HG02852 (cell line): ENCODE data around the gene RSPO3.
A peak's percentile ranks its signal among the peaks of the same experiment; 100 is the strongest.
"Not testable (repeated sequence)": the region's sequence is repeated elsewhere in the genome, so short reads cannot be mapped to it uniquely, and the experiment has no call there.

ENCODE experiments used
- ATAC-seq: cut with Tn5 transposase; IDR thresholded peaks from one replicate; pipeline ENCODE4 v1.9.1; 2021; ENCODE audit warnings: mild to moderate bottlenecking, moderate library complexity; ENCODE audit not compliant: unreplicated experiment

RSPO3 gene

GRCh38 chr6:127118298-127119101, at the start of gene RSPO3:
Gene RSPO3, plus strand, starts transcription at chr6:127118671. Its CDS starts 522 bp downstream, at chr6:127119193.
- peak; percentile 21 for ATAC-seq

- ATAC-seq, result peak; percentile 66
Observed at GRCh38 chr6:127069659-127070279, 48.7 kb upstream of the RSPO3 start.

GRCh38 chr6:127073222-127073621, 45.2 kb upstream of the RSPO3 start:
- ATAC-seq, result no peak

- ATAC-seq, result no peak
Observed at GRCh38 chr6:127076466-127076865, 42.0 kb upstream of the RSPO3 start.

GRCh38 chr6:127077886-127078285, 40.6 kb upstream of the RSPO3 start:
- no peak for ATAC-seq

GRCh38 chr6:127078669-127079068, 39.8 kb upstream of the RSPO3 start:
- ATAC-seq, result no peak

GRCh38 chr6:127079681-127080080, 38.8 kb upstream of the RSPO3 start:
- ATAC-seq, result no peak

- no peak for ATAC-seq
Observed at GRCh38 chr6:127080081-127080480, 38.4 kb upstream of the RSPO3 start.

GRCh38 chr6:127083231-127083962, 35.1 kb upstream of the RSPO3 start:
- no peak for ATAC-seq

- ATAC-seq, result no peak
Observed at GRCh38 chr6:127083963-127084310, 34.5 kb upstream of the RSPO3 start.

GRCh38 chr6:127085181-127085580, 33.3 kb upstream of the RSPO3 start:
- no peak for ATAC-seq

GRCh38 chr6:127090051-127090450, 28.4 kb upstream of the RSPO3 start:
- no peak for ATAC-seq

- ATAC-seq, result no peak
Observed at GRCh38 chr6:127092466-127092865, 26.0 kb upstream of the RSPO3 start.

GRCh38 chr6:127094791-127095190, 23.7 kb upstream of the RSPO3 start:
- ATAC-seq, result no peak

- ATAC-seq, result no peak
Observed at GRCh38 chr6:127096167-127096566, 22.3 kb upstream of the RSPO3 start.

- ATAC-seq, result not testable (repeated sequence)
Observed at GRCh38 chr6:127097442-127097841, 21.0 kb upstream of the RSPO3 start.

- ATAC-seq, result no peak
Observed at GRCh38 chr6:127100510-127101140, 17.8 kb upstream of the RSPO3 start.

- ATAC-seq, result no peak
Observed at GRCh38 chr6:127102299-127102698, 16.2 kb upstream of the RSPO3 start.

- no peak for ATAC-seq
Observed at GRCh38 chr6:127102859-127103258, 15.6 kb upstream of the RSPO3 start.

- ATAC-seq, result no peak
Observed at GRCh38 chr6:127103482-127103881, 15.0 kb upstream of the RSPO3 start.

- ATAC-seq, result peak; percentile 40
Observed at GRCh38 chr6:127107916-127108315, 10.6 kb upstream of the RSPO3 start.
